Endothelial cell (in vitro differentiated cells): ENCODE data around the gene FRMD4A. TPM values are rescaled to one million over a fixed set of nuclear protein-coding genes. Genes with fewer than 3 reads are reported as not detected.

Experiments
- DNase-seq: peaks from one replicate; pipeline ENCODE4 v3.0.0; 2021; ENCODE audit warnings: low spot score
- H3K27ac Mint-ChIP-seq: one replicate; pipeline ENCODE4 v1.8.0; 2021; ENCODE audit warnings: mixed read lengths, inconsistent platforms; ENCODE audit not compliant: unreplicated experiment
- H3K27me3 Mint-ChIP-seq: one replicate; pipeline ENCODE4 v1.8.0; 2021; ENCODE audit warnings: mild to moderate bottlenecking, moderate library complexity, mixed read lengths, inconsistent platforms; ENCODE audit not compliant: unreplicated experiment
- H3K36me3 Mint-ChIP-seq: one replicate; pipeline ENCODE4 v1.8.0; 2021; ENCODE audit warnings: mild to moderate bottlenecking, low read depth, mixed read lengths, inconsistent platforms; ENCODE audit not compliant: unreplicated experiment
- H3K4me1 Mint-ChIP-seq: one replicate; pipeline ENCODE4 v1.8.0; 2021; ENCODE audit warnings: mild to moderate bottlenecking, mixed read lengths, inconsistent platforms; ENCODE audit not compliant: unreplicated experiment
- H3K4me3 Mint-ChIP-seq: one replicate; pipeline ENCODE4 v1.8.0; 2021; ENCODE audit warnings: mild to moderate bottlenecking, mixed read lengths, inconsistent platforms; ENCODE audit not compliant: unreplicated experiment
- H3K9me3 Mint-ChIP-seq: one replicate; pipeline ENCODE4 v1.8.0; 2021; ENCODE audit warnings: mixed read lengths, inconsistent platforms; ENCODE audit not compliant: unreplicated experiment
- total RNA-seq: library from RNA; stranded (reverse); fragmentation: NEBNext Ultra II Directional; extraction: Animal tissue kit (Norgen Biotek cat#: 25700); gene quantifications from one replicate; pipeline ENCODE4 v1.2.1, GENCODE V29; 2021; ENCODE audit not compliant: unreplicated experiment
- TF ChIP-seq, protein P1 (sequence below): fragments of 200-600 bp; sonication (generic); IDR thresholded peaks from one replicate; pipeline ENCODE4 v1.5.0; 2021; ENCODE audit warnings: antibody characterized with exemption; ENCODE audit not compliant: unreplicated experiment

The FRMD4A gene
- total RNA-seq, 1 donor from 2014 or later: 68.9 TPM

DNA sequence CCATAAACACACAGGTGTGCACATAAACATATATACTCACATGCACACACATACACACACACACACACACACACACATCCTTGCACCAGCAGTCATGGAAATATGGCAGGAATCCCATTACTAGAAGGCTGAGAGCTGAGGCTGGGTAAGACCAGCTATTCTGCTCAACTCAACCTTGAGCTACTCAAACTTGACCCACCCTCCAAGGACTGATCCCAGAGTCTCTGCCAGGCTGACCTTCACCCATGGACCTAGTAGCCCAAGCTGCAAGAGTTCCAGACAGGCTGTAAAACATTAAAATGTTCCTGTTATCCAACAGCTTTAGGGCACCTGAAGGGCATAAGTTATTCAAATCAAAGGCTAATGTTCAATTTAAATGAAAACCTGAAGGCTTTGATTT lies 134.6 kb downstream of the FRMD4A start:
- H3K4me3 Mint-ChIP-seq: no peak overlapping the region
- DNase-seq: no peak
- H3K9me3 Mint-ChIP-seq: no peaks in the 10 kb centered on the region
- H3K36me3 Mint-ChIP-seq: no peaks in the 10 kb centered on the region
- H3K27ac Mint-ChIP-seq: no peak overlapping the region
- H3K27me3 Mint-ChIP-seq: peaks cover 2% of the 10 kb centered on the region
- peaks cover 15% of the 10 kb centered on the region for H3K4me1 Mint-ChIP-seq
- TF ChIP-seq, protein P1, sequence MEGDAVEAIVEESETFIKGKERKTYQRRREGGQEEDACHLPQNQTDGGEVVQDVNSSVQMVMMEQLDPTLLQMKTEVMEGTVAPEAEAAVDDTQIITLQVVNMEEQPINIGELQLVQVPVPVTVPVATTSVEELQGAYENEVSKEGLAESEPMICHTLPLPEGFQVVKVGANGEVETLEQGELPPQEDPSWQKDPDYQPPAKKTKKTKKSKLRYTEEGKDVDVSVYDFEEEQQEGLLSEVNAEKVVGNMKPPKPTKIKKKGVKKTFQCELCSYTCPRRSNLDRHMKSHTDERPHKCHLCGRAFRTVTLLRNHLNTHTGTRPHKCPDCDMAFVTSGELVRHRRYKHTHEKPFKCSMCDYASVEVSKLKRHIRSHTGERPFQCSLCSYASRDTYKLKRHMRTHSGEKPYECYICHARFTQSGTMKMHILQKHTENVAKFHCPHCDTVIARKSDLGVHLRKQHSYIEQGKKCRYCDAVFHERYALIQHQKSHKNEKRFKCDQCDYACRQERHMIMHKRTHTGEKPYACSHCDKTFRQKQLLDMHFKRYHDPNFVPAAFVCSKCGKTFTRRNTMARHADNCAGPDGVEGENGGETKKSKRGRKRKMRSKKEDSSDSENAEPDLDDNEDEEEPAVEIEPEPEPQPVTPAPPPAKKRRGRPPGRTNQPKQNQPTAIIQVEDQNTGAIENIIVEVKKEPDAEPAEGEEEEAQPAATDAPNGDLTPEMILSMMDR: no peak

DNA sequence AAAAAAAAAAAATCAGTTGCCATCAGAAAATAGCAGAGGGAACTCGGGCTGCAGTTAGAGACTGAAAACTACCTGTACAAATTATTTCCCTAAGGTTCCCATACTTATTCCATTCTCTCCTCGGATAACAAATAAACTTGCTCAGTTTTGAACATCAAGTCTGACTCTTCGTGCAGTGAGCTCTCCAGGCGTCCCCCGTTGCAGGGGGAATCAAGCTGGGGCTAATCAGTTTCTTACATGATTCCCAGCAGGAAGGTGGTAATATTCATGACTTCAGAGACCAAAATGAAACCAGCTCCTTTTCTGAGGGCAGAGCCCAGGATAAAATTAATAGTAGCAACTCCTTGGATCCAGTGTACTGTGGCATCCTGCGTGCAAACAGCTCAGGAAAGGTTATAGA lies 135.3 kb downstream of the FRMD4A start:
- TF ChIP-seq, protein P1: no peak
- no peaks in the 10 kb centered on the region for H3K9me3 Mint-ChIP-seq
- peaks cover 19% of the 10 kb centered on the region for H3K4me1 Mint-ChIP-seq
- H3K27ac Mint-ChIP-seq: no peak overlapping the region
- peaks cover 1% of the 10 kb centered on the region for H3K27me3 Mint-ChIP-seq
- DNase-seq: no peak
- no peak overlapping the region for H3K4me3 Mint-ChIP-seq
- no peaks in the 10 kb centered on the region for H3K36me3 Mint-ChIP-seq

DNA sequence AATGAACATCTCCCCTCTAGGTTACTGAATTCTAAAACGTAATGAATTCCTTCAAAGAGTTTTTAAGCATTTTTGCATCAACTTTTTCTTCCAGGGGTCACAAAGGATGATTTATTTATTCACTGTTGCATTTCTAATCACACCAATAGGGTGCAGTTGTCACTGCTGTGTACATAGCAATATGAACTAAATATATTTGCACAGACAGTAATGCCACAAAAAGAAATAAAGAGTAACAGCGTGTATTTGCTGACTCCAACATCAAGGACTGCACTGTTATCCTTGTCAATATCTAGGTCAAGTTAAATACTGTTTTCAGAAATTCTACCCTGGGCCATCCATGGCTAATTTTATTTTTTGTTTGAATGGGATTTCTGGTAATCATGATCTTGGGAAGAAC lies 138.0 kb downstream of the FRMD4A start:
- H3K9me3 Mint-ChIP-seq: no peaks in the 10 kb centered on the region
- no peak for DNase-seq
- H3K4me3 Mint-ChIP-seq: no peak overlapping the region
- no peaks in the 10 kb centered on the region for H3K36me3 Mint-ChIP-seq
- H3K27ac Mint-ChIP-seq: no peak overlapping the region
- peaks cover 11% of the 10 kb centered on the region for H3K4me1 Mint-ChIP-seq
- peaks cover 1% of the 10 kb centered on the region for H3K27me3 Mint-ChIP-seq
- TF ChIP-seq, protein P1: no peak

DNA sequence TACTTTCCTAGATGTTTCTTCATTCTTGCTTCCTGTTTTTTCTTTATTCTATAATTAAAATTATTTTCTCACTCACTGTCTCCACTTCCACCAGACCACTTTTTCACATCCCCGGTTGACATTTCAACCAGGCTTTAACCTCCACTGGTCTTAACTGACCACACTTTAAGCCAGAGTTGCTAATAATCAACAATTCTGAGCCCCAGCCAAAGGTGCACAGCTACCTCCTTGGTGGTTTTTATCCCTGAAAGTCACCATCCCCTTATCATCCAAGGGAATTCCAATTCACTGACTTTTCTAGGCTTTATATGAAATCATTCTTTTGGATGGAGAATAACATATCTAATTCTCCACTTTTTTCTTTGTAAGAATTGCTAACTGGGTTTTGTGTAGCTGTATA lies 138.9 kb downstream of the FRMD4A start:
- Mint-ChIP-seq H3K4me1 (peaks cover 9% of the 10 kb centered on the region), H3K27me3 (peaks cover 1% of the 10 kb centered on the region), H3K4me3 (no peak overlapping the region), H3K27ac (no peak overlapping the region), H3K36me3 (no peaks in the 10 kb centered on the region), H3K9me3 (no peaks in the 10 kb centered on the region)
- TF ChIP-seq, protein P1: no peak
- no peak for DNase-seq

DNA sequence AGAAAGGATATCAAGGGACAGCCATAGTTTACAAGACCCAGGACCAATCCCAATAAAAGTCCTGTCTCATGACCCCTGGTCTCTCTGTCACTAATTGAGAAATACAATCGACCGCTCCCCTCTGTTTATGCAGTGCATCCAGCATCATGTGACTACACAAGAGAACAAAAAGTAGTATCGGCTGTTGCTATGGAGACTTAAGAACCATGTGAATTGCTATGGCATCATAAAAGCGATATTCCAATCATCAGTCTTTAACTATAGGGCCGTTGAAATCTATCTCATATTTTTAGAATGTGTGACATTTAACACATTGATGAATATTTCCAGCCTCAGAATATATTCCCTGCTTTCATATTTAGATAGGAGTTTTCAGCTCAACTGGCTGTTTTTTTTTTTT lies 139.3 kb downstream of the FRMD4A start:
- Mint-ChIP-seq H3K27ac (no peak overlapping the region), H3K36me3 (no peaks in the 10 kb centered on the region), H3K9me3 (no peaks in the 10 kb centered on the region), H3K4me3 (no peak overlapping the region), H3K4me1 (peaks cover 10% of the 10 kb centered on the region), H3K27me3 (peaks cover 1% of the 10 kb centered on the region)
- TF ChIP-seq, protein P1: no peak
- DNase-seq: no peak
